SH-SY5Y (cell line): Measurements from ENCODE around the gene RELL2.

ENCODE experiments used
- GATA2 ChIP-seq: IDR thresholded peaks from 2 replicates; pipeline ENCODE4 v1.6.1; 2011; ENCODE audit warnings: mild to moderate bottlenecking, low read depth, low read length
- GATA3 ChIP-seq: IDR thresholded peaks from 2 replicates; pipeline ENCODE4 v1.6.1; 2011; ENCODE audit warnings: low read depth, mild to moderate bottlenecking, low read length, moderate library complexity

GRCh38 chr5:141597394-141597793 is 39.4 kb upstream of the RELL2 start:
- TF ChIP-seq GATA3 (no peak), GATA2 (no peak)
